K562 treated with DMSO at 1 percent for 48 hours (cell line): ENCODE measurements around the gene SPINT3. TPM values are rescaled to one million over a fixed set of nuclear protein-coding genes. Genes with fewer than 3 reads are reported as not detected.

Source experiments
- total RNA-seq: library from RNA; unstranded; fragments of 300-600 nt; gene quantifications from 2 replicates; pipeline ENCODE4 v1.2.3, GENCODE V29; 2022; ENCODE audit warnings: low replicate concordance; ENCODE audit errors: extremely low read depth

Gene SPINT3, protein sequence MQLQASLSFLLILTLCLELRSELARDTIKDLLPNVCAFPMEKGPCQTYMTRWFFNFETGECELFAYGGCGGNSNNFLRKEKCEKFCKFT
- total RNA-seq, result not detected in 2 replicates

DNA sequence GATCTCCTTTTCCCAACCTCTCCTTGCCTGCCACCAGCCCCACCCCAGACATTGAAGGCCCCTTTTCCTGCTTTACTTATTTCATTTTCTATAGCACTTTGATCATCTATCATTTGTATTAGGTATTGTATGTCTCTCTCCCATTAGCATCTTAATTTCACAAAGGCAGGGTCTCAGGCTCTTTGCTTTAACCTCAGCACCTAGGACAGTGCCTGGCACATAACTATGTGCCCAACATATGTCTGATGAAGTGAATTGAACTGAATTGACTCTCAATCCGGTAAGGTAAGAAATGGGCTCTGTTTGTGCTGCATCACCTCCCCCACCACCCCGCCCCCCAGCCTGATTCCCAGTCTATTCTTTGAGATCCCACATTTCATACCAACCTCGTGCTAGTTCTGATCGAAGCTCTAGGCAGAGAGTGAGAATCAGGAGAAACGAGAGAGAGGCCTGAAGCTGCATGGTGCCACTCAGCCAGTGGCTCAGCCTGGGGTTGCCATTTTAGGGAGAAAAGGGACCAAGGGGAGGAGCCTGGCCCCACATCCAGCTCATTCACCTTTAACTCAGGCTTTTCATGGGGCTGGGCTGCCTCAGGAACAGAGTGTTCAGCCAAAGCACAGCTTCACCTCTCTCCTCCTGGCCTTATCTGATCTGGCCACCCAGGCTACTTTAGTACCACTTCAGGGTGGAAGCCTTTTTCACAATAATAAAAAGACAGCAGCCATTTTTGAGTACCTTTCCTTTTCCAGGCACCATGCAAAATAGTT lies at the start of gene SPINT3:
TSS of gene SPINT3 (minus strand) at position 476 of the 767 bp plus-strand sequence. CDS start at position 462, 14 bp downstream.

GRCh38 chr20:45547206-45547770 lies 31.9 kb upstream of the SPINT3 start, which contains the start of gene EPPIN:
TSS of gene EPPIN (minus strand) at chr20:45547401. CDS start at chr20:45547357, 44 bp downstream.

DNA sequence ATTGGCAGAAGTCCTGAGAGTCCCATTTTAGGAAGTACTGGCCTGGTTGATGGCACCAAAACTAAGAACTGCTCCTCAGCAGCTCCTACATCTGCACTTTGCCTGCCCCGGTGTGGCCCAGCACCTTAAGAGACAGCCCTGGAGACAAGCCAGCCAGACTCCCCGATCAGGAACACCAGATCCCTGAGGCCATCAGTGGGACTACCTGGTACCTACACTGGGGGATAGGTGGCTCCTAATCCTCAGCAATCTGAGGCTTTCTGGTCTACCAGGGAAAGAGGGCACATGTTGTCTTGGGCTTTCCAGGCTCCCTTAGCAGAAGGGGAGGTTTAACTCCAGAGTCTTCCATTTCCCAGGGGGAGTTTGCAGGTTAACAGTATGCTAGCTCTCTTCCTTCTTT lies 24.0 kb upstream of the SPINT3 start, which contains the start of gene WFDC6:
TSS of gene WFDC6 (minus strand) at position 101 of the 400 bp plus-strand sequence. CDS start at position 26, 75 bp downstream.

GRCh38 chr20:45469336-45470261 lies 45.8 kb downstream of the SPINT3 start, which contains the start of gene WFDC2:
TSS of gene WFDC2 (plus strand) at chr20:45469753. CDS start at chr20:45469782, 29 bp downstream.

Other genes starting within 250 kb of the SPINT3 start
- not detected in 2 replicates for gene RBPJL, start 208.8 kb downstream of the SPINT3 start, total RNA-seq
- not detected in 2 replicates for gene MATN4, start 207.3 kb downstream of the SPINT3 start, total RNA-seq
- not detected in 2 replicates for gene SDC4, start 167.2 kb downstream of the SPINT3 start, total RNA-seq
- gene SYS1, start 152.5 kb downstream of the SPINT3 start, total RNA-seq, result not detected in 2 replicates
- not detected in 2 replicates for gene TP53TG5, start 137.3 kb downstream of the SPINT3 start, total RNA-seq
- gene DBNDD2, start 107.3 kb downstream of the SPINT3 start, total RNA-seq, result not detected in 2 replicates
- not detected in 2 replicates for gene PIGT, start 99.5 kb downstream of the SPINT3 start, total RNA-seq
- not detected in 2 replicates for gene WFDC2, start 45.9 kb downstream of the SPINT3 start, total RNA-seq
- not detected in 2 replicates for gene WFDC6, start 23.9 kb upstream of the SPINT3 start, total RNA-seq
- gene EPPIN, start 31.8 kb upstream of the SPINT3 start, total RNA-seq, result not detected in 2 replicates
- not detected in 2 replicates for gene WFDC8, start 63.7 kb upstream of the SPINT3 start, total RNA-seq
- not detected in 2 replicates for gene WFDC10A, start 114.1 kb upstream of the SPINT3 start, total RNA-seq
- not detected in 2 replicates for gene WFDC9, start 115.7 kb upstream of the SPINT3 start, total RNA-seq
- not detected in 2 replicates for gene WFDC11, start 154.6 kb upstream of the SPINT3 start, total RNA-seq
- not detected in 2 replicates for gene WFDC13, start 186.4 kb upstream of the SPINT3 start, total RNA-seq
- gene WFDC10B, start 189.4 kb upstream of the SPINT3 start, total RNA-seq, result not detected in 2 replicates
- not detected in 2 replicates for gene SPINT4, start 206.7 kb upstream of the SPINT3 start, total RNA-seq